Retinal pigment epithelial cell (primary cell): ENCODE data around the gene EPHB1.

Experiments used
- DNase-seq: peaks from one replicate; pipeline ENCODE4 v3.0.0-alpha.2; 2010; ENCODE audit warnings: low read depth
- H3K4me3 ChIP-seq: 2 replicates; pipeline ENCODE4 v1.5.1; 2011; ENCODE audit warnings: mild to moderate bottlenecking, low read length, control low read depth, moderate library complexity
- CTCF ChIP-seq: conservative IDR thresholded peaks from 2 replicates; pipeline ENCODE4 v1.5.1; 2011; ENCODE audit warnings: low read depth, low read length, control low read depth, inconsistent platforms

The EPHB1 gene

GRCh38 chr3:134753999-134754742, 40.9 kb upstream of the EPHB1 start:
- no peak overlapping the region for H3K4me3 ChIP-seq
- no peak for DNase-seq
- TF ChIP-seq CTCF = peak; percentile 12

- DNase-seq = no peak
- TF ChIP-seq CTCF = peak; percentile 87
- no peak overlapping the region for H3K4me3 ChIP-seq
Measured at GRCh38 chr3:134754768-134755559, 40.1 kb upstream of the EPHB1 start.

- no peak for TF ChIP-seq CTCF
- no peak overlapping the region for H3K4me3 ChIP-seq
- no peak for DNase-seq
Measured at GRCh38 chr3:134755821-134756220, 39.2 kb upstream of the EPHB1 start.

GRCh38 chr3:134757549-134758069, 37.5 kb upstream of the EPHB1 start:
- TF ChIP-seq CTCF = no peak
- no peak overlapping the region for H3K4me3 ChIP-seq
- no peak for DNase-seq

GRCh38 chr3:134761213-134761612, 33.8 kb upstream of the EPHB1 start:
- no peak for TF ChIP-seq CTCF
- H3K4me3 ChIP-seq = no peak overlapping the region

GRCh38 chr3:134762016-134762415, 33.0 kb upstream of the EPHB1 start:
- DNase-seq = no peak
- no peak overlapping the region for H3K4me3 ChIP-seq
- TF ChIP-seq CTCF = no peak

More at GRCh38 chr3:134761213-134761612, 33.8 kb upstream of the EPHB1 start:
- DNase-seq = no peak
